WTC11 (cell line): ENCODE results near the gene OPRD1.

Source experiments
- AR ChIP-seq: fragments of 250-450 bp; sonication (Bioruptor Pico); IDR thresholded peaks from 2 replicates; pipeline ENCODE4 v1.9.0; 2021; ENCODE audit warnings: mild to moderate bottlenecking
- CTCF ChIP-seq: fragments of 200-600 bp; IDR thresholded peaks from 2 replicates; pipeline ENCODE4 v1.8.0; 2022; ENCODE audit warnings: antibody characterized with exemption
- USF1 ChIP-seq: sonication (generic); formaldehyde crosslinking; IDR thresholded peaks from 2 replicates; pipeline ENCODE4 v1.8.0; 2022; ENCODE audit warnings: mild to moderate bottlenecking, missing genetic modification reagents

- TF ChIP-seq USF1 (no peak), CTCF (no peak), AR (no peak)
These were observed 29.1 kb downstream of the OPRD1 start for GRCh38 chr1:28840928-28841544.
